Measurements from ENCODE around the gene CDKL1. TPM values are rescaled to one million over a fixed set of nuclear protein-coding genes. Genes with fewer than 3 reads are reported as not detected.

CDKL1 gene
- total RNA-seq, 1 experiment from 2014 or later = 3.6 TPM

- Mint-ChIP-seq H3K4me1 (peaks cover 29% of the 10 kb centered on the region), H3K9me3 (no peaks in the 10 kb centered on the region), H3K27me3 (ENCODE audit: low read depth) (no peaks in the 10 kb centered on the region), H3K27ac (no peak overlapping the region), H3K4me3 (no peak overlapping the region), H3K36me3 (no peaks in the 10 kb centered on the region; the same call in 1 of the 2 replicates)
- ChIA-PET POLR2A (interaction anchor here (0.6 kb wide), 1 partner anchor 21 kb away, joined by 3 read pairs; the partner anchor contains the start of genes DMAC2L and L2HGDH), CTCF (interaction anchor here (1.0 to 1.6 kb wide), 3 partner anchors 10 to 13 kb away, joined by 3 to 11 read pairs (median 4); no protein-coding TSS in a partner anchor)
- DNase-seq (ENCODE audit: low spot score) (no peak), ATAC-seq (no peak)
- TF ChIP-seq FOXJ3 (CRISPR knock-in tag; IDR thresholded peaks at IDR 0.05; ENCODE audit: borderline replicate concordance) = no peak
Measured at GRCh38 chr14:50333014-50333509, 63.6 kb downstream of the CDKL1 start.

DNA sequence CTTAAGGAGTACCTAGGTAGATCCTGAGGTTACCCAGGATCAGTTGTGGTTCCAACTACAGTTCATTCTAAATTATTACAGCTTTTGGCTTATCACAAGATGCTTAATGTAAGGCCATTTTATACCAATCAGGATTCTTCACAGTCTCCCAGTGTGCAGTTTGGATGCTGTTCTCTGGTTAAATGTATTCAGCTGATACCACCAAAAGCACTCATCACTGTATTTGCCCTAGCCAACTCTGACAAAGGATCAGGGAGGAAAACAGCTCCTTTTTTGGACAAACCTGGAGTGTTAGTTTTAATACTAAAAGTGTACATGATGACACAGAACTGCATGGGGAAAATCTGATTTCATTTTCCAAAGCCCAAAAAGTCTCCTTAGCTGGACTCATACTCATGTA is 65.1 kb downstream of the CDKL1 start:
- H3K4me3 Mint-ChIP-seq = no peak overlapping the region
- DNase-seq (ENCODE audit: low spot score) (no peak), ATAC-seq (no peak)
- ChIA-PET POLR2A (no interaction called here), CTCF (interaction anchor here (1.1 to 2.4 kb wide), 3 partner anchors 11 to 65 kb away, joined by 3 to 11 read pairs (median 6); partner anchors contain the start of gene CDKL1)
- no peaks in the 10 kb centered on the region; the same call in 1 of the 2 replicates for H3K36me3 Mint-ChIP-seq
- no peaks in the 10 kb centered on the region for H3K27me3 Mint-ChIP-seq (ENCODE audit: low read depth)
- H3K27ac Mint-ChIP-seq = no peak overlapping the region
- TF ChIP-seq STAT6 (CRISPR knock-in tag; conservative IDR thresholded peaks at IDR 0.05; ENCODE audit: low read depth) (no peak), CDX4 (CRISPR knock-in tag; IDR thresholded peaks at IDR 0.05; ENCODE audit: borderline replicate concordance) (no peak), E2F4 (CRISPR knock-in tag; IDR thresholded peaks at IDR 0.05; ENCODE audit: borderline replicate concordance, low read depth) (no peak), ETV6 (CRISPR knock-in tag; IDR thresholded peaks at IDR 0.05) (no peak), EMX1 (CRISPR knock-in tag; IDR thresholded peaks at IDR 0.05) (no peak), ZNF232 (CRISPR knock-in tag; IDR thresholded peaks at IDR 0.05) (no peak), ZNF281 (CRISPR knock-in tag; IDR thresholded peaks at IDR 0.05) (no peak), SMAD4 (CRISPR knock-in tag; IDR thresholded peaks at IDR 0.05) (no peak), FOXK1 (CRISPR knock-in tag; IDR thresholded peaks at IDR 0.05) (no peak), CREB1 (CRISPR knock-in tag; IDR thresholded peaks at IDR 0.05) (no peak)
- TF ChIP-seq, protein P1, sequence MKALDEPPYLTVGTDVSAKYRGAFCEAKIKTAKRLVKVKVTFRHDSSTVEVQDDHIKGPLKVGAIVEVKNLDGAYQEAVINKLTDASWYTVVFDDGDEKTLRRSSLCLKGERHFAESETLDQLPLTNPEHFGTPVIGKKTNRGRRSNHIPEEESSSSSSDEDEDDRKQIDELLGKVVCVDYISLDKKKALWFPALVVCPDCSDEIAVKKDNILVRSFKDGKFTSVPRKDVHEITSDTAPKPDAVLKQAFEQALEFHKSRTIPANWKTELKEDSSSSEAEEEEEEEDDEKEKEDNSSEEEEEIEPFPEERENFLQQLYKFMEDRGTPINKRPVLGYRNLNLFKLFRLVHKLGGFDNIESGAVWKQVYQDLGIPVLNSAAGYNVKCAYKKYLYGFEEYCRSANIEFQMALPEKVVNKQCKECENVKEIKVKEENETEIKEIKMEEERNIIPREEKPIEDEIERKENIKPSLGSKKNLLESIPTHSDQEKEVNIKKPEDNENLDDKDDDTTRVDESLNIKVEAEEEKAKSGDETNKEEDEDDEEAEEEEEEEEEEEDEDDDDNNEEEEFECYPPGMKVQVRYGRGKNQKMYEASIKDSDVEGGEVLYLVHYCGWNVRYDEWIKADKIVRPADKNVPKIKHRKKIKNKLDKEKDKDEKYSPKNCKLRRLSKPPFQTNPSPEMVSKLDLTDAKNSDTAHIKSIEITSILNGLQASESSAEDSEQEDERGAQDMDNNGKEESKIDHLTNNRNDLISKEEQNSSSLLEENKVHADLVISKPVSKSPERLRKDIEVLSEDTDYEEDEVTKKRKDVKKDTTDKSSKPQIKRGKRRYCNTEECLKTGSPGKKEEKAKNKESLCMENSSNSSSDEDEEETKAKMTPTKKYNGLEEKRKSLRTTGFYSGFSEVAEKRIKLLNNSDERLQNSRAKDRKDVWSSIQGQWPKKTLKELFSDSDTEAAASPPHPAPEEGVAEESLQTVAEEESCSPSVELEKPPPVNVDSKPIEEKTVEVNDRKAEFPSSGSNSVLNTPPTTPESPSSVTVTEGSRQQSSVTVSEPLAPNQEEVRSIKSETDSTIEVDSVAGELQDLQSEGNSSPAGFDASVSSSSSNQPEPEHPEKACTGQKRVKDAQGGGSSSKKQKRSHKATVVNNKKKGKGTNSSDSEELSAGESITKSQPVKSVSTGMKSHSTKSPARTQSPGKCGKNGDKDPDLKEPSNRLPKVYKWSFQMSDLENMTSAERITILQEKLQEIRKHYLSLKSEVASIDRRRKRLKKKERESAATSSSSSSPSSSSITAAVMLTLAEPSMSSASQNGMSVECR (CRISPR knock-in tag; IDR thresholded peaks at IDR 0.05; ENCODE audit: borderline replicate concordance) = no peak
- TF ChIP-seq, protein P2, sequence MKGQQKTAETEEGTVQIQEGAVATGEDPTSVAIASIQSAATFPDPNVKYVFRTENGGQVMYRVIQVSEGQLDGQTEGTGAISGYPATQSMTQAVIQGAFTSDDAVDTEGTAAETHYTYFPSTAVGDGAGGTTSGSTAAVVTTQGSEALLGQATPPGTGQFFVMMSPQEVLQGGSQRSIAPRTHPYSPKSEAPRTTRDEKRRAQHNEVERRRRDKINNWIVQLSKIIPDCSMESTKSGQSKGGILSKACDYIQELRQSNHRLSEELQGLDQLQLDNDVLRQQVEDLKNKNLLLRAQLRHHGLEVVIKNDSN (CRISPR knock-in tag; IDR thresholded peaks at IDR 0.05) = no peak
- no peaks in the 10 kb centered on the region for H3K9me3 Mint-ChIP-seq
- H3K4me1 Mint-ChIP-seq = peaks cover 29% of the 10 kb centered on the region

All from WTC11 (cell line).